Measurements from ENCODE around the gene EGLN2. TPM values are rescaled to one million over a fixed set of nuclear protein-coding genes. Genes with fewer than 3 reads are reported as not detected.
A peak's percentile ranks its signal among the peaks of the same experiment; 100 is the strongest.

The EGLN2 gene
- total and polyA plus RNA-seq, 9 of the 15 experiments (the other 6 are each of a cell fraction or from before 2014, with no cell fraction given), result 9.6 to 114 (median 71.0) TPM

- TF ChIP-seq STAT6 (CRISPR knock-in tag; IDR thresholded peaks at IDR 0.05), result no peak
- TF ChIP-seq, protein P1, sequence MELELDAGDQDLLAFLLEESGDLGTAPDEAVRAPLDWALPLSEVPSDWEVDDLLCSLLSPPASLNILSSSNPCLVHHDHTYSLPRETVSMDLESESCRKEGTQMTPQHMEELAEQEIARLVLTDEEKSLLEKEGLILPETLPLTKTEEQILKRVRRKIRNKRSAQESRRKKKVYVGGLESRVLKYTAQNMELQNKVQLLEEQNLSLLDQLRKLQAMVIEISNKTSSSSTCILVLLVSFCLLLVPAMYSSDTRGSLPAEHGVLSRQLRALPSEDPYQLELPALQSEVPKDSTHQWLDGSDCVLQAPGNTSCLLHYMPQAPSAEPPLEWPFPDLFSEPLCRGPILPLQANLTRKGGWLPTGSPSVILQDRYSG (tag; conservative IDR thresholded peaks at IDR 0.05; ENCODE audit: low read depth), result peak; percentile 76; the same call in 1 of the 2 replicates
- no peak for TF ChIP-seq TEAD2 (tag; IDR thresholded peaks at IDR 0.05)
- TF ChIP-seq ZNF23 (CRISPR knock-in tag; IDR thresholded peaks at IDR 0.05), result no peak
- peak; percentile 59 for TF ChIP-seq SMAD1 (IDR thresholded peaks at IDR 0.05; ENCODE audit: low read depth, low read length, partially characterized antibody)
- TF ChIP-seq ATF3 (IDR thresholded peaks at IDR 0.05), result peak; percentile 72
- no peak for TF ChIP-seq ATF3 (CRISPR knock-in tag; conservative IDR thresholded peaks at IDR 0.05)
- TF ChIP-seq USF1 (CRISPR knock-in tag; IDR thresholded peaks at IDR 0.05), result peak; percentile 99
- no peak for TF ChIP-seq JUNB (CRISPR knock-in tag; conservative IDR thresholded peaks at IDR 0.05)
- TF ChIP-seq NELFE (IDR thresholded peaks at IDR 0.05; ENCODE audit: insufficient read depth, insufficient read length), result no peak
- TF ChIP-seq, protein P2, sequence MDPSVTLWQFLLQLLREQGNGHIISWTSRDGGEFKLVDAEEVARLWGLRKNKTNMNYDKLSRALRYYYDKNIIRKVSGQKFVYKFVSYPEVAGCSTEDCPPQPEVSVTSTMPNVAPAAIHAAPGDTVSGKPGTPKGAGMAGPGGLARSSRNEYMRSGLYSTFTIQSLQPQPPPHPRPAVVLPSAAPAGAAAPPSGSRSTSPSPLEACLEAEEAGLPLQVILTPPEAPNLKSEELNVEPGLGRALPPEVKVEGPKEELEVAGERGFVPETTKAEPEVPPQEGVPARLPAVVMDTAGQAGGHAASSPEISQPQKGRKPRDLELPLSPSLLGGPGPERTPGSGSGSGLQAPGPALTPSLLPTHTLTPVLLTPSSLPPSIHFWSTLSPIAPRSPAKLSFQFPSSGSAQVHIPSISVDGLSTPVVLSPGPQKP (CRISPR knock-in tag; IDR thresholded peaks at IDR 0.05), result no peak
- TF ChIP-seq, protein P3, sequence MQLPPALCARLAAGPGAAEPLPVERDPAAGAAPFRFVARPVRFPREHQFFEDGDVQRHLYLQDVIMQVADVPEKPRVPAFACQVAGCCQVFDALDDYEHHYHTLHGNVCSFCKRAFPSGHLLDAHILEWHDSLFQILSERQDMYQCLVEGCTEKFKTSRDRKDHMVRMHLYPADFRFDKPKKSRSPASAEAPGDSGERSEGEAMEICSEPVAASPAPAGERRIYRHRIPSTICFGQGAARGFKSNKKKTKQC (CRISPR knock-in tag; IDR thresholded peaks at IDR 0.05), result peak; percentile 67; the same call in 1 of the 2 replicates
- TF ChIP-seq, protein P4, sequence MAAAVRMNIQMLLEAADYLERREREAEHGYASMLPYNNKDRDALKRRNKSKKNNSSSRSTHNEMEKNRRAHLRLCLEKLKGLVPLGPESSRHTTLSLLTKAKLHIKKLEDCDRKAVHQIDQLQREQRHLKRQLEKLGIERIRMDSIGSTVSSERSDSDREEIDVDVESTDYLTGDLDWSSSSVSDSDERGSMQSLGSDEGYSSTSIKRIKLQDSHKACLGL (CRISPR knock-in tag; IDR thresholded peaks at IDR 0.05; ENCODE audit: borderline replicate concordance, poor library complexity, severe bottlenecking), result peak; percentile 56
- TF ChIP-seq NCOA4 (IDR thresholded peaks at IDR 0.05; ENCODE audit: partially characterized antibody), result no peak
- TF ChIP-seq NR1H2 (CRISPR knock-in tag; IDR thresholded peaks at IDR 0.05), result no peak
- no peak; the same call in 1 of the 2 replicates for TF ChIP-seq PML (IDR thresholded peaks at IDR 0.05; ENCODE audit: low read length)
- TF ChIP-seq ZNF76 (CRISPR knock-in tag; IDR thresholded peaks at IDR 0.05; ENCODE audit: borderline replicate concordance), result peak; percentile 57; the same call in 1 of the 2 replicates
- no peak for TF ChIP-seq ZNF282 (CRISPR knock-in tag; IDR thresholded peaks at IDR 0.05)
- TF ChIP-seq SMC3 (conservative IDR thresholded peaks at IDR 0.05; ENCODE audit: insufficient read depth, low read depth, low read length), result no peak
Measured at GRCh38 chr19:40750058-40750873, 48.7 kb upstream of the EGLN2 start, which contains the start of gene ACTMAP (continued).

Data from K562 (cell line).